Measurements from ENCODE around the gene PIK3AP1. TPM values are rescaled to one million over a fixed set of nuclear protein-coding genes. Genes with fewer than 3 reads are reported as not detected.
A peak's percentile ranks its signal among the peaks of the same experiment; 100 is the strongest.

The PIK3AP1 gene
- total and polyA plus RNA-seq, 8 donors, result 2.6 to 14.5 (median 6.4) TPM; not detected in 1

DNA sequence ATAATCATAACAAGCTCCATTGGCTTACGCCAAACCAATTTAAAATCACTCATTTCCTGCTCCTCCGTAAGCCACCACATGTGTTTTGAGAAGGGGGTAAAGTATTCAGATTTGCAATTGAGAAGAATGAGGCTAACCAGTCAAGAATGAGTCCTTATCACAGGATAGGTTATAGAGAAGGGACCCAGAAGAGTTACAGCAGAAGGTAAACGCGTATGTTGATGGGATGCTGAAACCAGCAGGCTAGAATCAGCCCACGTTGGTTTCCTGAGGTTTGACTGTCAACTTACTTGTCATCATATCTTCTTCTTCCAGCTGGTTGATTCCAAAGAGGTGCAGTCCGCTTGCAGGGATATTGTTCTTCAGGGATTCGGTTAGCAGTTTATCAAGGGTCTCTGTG, 69.4 kb downstream of the PIK3AP1 start:
- H3K4me1 ChIP-seq, result peaks cover 0 to 20% (median 3%) of the 10 kb centered on the region in 4 donors
- H3K27me3 ChIP-seq, result no peaks in the 10 kb centered on the region
- H3K27ac ChIP-seq, result no peak overlapping the region
- WGBS, 5 donors, result 74 to 86% (median 81%) methylated on average over 7 of the region's 7 CpGs
- no peaks in the 10 kb centered on the region for H3K9me3 ChIP-seq
- no peak overlapping the region for H3K4me3 ChIP-seq
- no peak for TF ChIP-seq POLR2AphosphoS5 (IDR thresholded peaks at IDR 0.05)
- no peak for TF ChIP-seq POLR2A (IDR thresholded peaks at IDR 0.05)
- TF ChIP-seq EP300 (IDR thresholded peaks at IDR 0.05), result no peak
- TF ChIP-seq, protein P1, sequence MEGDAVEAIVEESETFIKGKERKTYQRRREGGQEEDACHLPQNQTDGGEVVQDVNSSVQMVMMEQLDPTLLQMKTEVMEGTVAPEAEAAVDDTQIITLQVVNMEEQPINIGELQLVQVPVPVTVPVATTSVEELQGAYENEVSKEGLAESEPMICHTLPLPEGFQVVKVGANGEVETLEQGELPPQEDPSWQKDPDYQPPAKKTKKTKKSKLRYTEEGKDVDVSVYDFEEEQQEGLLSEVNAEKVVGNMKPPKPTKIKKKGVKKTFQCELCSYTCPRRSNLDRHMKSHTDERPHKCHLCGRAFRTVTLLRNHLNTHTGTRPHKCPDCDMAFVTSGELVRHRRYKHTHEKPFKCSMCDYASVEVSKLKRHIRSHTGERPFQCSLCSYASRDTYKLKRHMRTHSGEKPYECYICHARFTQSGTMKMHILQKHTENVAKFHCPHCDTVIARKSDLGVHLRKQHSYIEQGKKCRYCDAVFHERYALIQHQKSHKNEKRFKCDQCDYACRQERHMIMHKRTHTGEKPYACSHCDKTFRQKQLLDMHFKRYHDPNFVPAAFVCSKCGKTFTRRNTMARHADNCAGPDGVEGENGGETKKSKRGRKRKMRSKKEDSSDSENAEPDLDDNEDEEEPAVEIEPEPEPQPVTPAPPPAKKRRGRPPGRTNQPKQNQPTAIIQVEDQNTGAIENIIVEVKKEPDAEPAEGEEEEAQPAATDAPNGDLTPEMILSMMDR (IDR thresholded peaks at IDR 0.05), result no peak
- H3K36me3 ChIP-seq, result peaks cover 0 to 22% (median 5%) of the 10 kb centered on the region in 4 donors
- no peak for DNase-seq
- intact Hi-C loops (cut with DNase I; ENCODE audit: low total_unique reads), result no loop called here

DNA sequence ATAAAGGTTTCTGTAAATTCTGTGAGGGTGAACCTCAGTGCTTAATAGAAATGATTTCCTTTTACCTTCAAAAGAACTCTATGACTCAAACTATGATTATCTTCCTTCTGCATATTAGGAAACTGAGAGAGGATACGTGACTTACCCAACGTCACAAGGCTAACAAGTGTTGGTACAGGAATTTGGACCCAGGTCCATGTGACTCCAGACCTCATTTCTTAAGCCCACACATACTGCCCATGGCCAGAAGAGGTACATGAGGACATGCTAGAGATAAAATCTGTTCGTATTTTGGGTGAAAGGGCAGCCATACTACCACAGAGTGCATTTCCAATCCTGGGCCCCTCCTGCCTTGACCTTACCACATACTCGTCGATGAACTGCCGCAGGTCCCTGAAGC, 72.0 kb downstream of the PIK3AP1 start:
- TF ChIP-seq EP300 (IDR thresholded peaks at IDR 0.05) (no peak), POLR2A (IDR thresholded peaks at IDR 0.05) (no peak), POLR2AphosphoS5 (IDR thresholded peaks at IDR 0.05) (no peak)
- TF ChIP-seq, protein P1 (IDR thresholded peaks at IDR 0.05), result no peak
- Histone ChIP-seq H3K27ac (no peak overlapping the region), H3K27me3 (no peaks in the 10 kb centered on the region), H3K9me3 (no peaks in the 10 kb centered on the region), H3K4me1 (peaks cover 0 to 23% (median 3%) of the 10 kb centered on the region in 4 donors), H3K4me3 (no peak overlapping the region), H3K36me3 (peaks cover 0 to 22% (median 5%) of the 10 kb centered on the region in 4 donors)
- WGBS, 5 donors, result 89 to 93% (median 90%) methylated on average over 6 of the region's 6 CpGs
- no peak for DNase-seq
- intact Hi-C loops (cut with DNase I; ENCODE audit: low total_unique reads), result no loop called here

DNA sequence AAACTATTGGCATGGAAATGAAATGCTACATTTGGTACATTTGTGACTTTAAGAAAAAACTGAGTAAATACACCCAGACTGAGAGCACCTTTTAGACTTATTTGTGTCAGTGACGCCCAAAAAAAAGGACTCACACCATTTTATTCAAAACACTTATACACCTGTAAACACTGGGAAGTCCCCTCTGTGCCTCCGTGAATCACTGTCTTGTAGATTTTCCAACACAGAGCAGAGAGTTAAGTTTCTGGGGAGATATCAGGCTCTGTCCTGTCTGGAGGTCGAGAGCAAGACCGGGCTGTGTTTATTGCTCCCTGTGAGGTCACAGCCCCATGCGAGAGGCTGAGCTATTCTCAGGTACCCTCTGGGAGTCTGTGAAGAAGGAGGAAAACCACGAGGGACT, 72.8 kb downstream of the PIK3AP1 start:
- Histone ChIP-seq H3K4me3 (no peak overlapping the region), H3K9me3 (no peaks in the 10 kb centered on the region), H3K27me3 (no peaks in the 10 kb centered on the region), H3K4me1 (peaks cover 0 to 23% (median 3%) of the 10 kb centered on the region in 4 donors), H3K36me3 (peaks cover 0 to 22% (median 5%) of the 10 kb centered on the region in 4 donors), H3K27ac (peak overlapping the region in 1 of 5 donors; percentile 52)
- no peak for DNase-seq
- 56 to 70% (median 64%) methylated on average over 6 of the region's 6 CpGs for WGBS, 5 donors
- intact Hi-C loops (cut with DNase I; ENCODE audit: low total_unique reads), result no loop called here
- TF ChIP-seq EP300 (IDR thresholded peaks at IDR 0.05) (no peak), POLR2A (IDR thresholded peaks at IDR 0.05) (no peak), POLR2AphosphoS5 (IDR thresholded peaks at IDR 0.05) (no peak)
- TF ChIP-seq, protein P1 (IDR thresholded peaks at IDR 0.05), result no peak

DNA sequence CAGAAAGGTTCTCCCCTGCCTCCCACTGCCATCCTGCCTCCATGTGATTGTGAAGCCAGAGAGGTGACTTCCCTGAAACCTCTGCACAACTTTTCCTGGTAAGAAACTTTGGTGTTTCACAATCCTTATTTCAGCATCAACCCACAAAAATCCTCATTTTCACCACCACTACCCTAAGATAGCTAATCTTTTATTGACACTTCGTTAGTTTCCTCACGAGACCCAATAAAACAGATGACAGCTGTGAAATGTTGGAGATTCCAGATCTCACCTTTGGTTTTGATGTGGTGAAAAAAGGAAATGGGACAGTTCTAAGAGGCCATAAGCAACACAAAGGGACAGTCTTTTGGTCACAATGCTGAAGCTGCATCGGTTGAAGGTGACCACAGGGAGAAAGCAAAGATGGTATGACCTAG, 73.6 kb downstream of the PIK3AP1 start:
- no peaks in the 10 kb centered on the region for H3K27me3 ChIP-seq
- H3K4me3 ChIP-seq, result no peak overlapping the region
- no peaks in the 10 kb centered on the region for H3K9me3 ChIP-seq
- 51 to 72% (median 66%) methylated on average over 3 of the region's 3 CpGs for WGBS, 5 donors
- intact Hi-C loops (cut with DNase I; ENCODE audit: low total_unique reads), result no loop called here
- peak overlapping the region in 2 of 5 donors; percentile 52 to 57 for H3K27ac ChIP-seq
- no peak for DNase-seq
- TF ChIP-seq POLR2A (IDR thresholded peaks at IDR 0.05) (no peak), EP300 (IDR thresholded peaks at IDR 0.05) (no peak), POLR2AphosphoS5 (IDR thresholded peaks at IDR 0.05) (no peak)
- TF ChIP-seq, protein P1 (IDR thresholded peaks at IDR 0.05), result no peak
- peaks cover 0 to 19% (median 3%) of the 10 kb centered on the region in 4 donors for H3K4me1 ChIP-seq
- H3K36me3 ChIP-seq, result peaks cover 0 to 22% (median 5%) of the 10 kb centered on the region in 4 donors

Measured in stomach (tissue), 9 donors.